Measurements from ENCODE around the gene SLC26A1. TPM values are rescaled to one million over a fixed set of nuclear protein-coding genes. Genes with fewer than 3 reads are reported as not detected.

Gene SLC26A1
- polyA plus RNA-seq, 3 donors from 2014 or later: 0.52 to 0.77 TPM; not detected in 1

DNA sequence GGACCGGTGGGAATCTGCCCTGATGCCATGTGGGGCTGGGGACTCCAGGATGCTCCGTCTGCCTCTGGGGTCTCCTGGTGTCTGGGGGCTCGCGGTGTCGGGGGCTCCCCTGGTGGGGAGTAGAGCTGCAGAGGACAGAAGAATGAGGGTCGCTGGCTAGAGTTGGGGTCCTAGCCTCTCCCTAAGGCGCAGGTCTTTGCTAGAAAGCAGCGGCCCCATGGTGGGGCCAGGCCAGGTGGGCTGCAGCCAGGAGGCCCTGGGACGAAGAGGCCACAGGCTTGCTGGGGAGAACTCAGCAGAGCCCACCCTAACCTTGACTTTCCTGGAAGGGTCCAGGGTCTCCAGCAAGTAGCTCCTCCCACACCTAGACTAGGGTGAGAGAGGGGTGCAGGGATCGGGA is 39.7 kb upstream of the SLC26A1 start:
- Mint-ChIP-seq H3K27ac (no peak overlapping the region), H3K36me3 (no peaks in the 10 kb centered on the region), H3K9me3 (no peaks in the 10 kb centered on the region), H3K4me1 (no peaks in the 10 kb centered on the region), H3K4me3 (no peak overlapping the region), H3K27me3 (ENCODE audit: low read depth in 3 of 3) (peaks cover 0 to 2% (median 1%) of the 10 kb centered on the region in 3 donors)
- no peak for DNase-seq

DNA sequence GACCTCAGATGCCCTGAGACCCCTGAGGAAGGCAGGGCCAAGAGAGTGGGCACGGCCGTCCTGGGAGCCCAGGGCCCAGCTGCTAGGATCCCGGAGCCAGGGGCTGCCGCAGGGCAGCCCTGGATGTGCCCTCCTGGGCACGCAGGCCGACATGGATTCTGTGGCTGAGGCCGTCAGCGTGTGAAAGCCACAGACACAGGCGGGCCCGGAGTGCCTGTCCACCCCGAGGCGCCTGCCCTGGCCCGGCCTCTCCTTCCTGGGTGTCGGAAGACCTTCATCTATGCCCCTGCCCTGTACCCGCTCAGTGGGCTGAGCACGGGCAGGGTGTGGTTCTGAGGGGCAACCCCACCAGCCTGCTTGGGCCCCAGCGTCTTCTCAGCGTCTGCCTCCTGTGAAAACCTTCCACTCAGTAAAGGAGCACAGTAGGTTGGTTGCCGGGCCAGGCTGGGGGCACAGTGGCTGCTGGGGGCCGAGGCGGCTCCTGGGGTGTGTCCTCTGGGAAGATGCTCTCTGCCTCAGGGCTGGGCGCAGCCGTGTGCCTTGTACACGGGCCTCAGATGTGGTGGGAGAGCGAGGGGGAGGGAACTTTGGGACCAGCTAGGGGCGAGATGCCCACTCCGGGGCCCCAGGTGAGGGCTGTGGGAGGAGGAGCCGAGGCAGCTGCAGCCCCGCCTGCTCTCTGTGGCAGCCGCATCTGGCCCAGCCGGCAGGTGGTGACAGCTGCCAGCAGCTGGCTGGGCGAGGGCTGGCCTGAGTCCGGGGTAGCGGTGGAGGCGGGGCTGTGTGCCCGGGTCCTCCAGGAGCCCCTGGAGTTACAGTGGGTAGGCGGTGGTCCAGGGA is 39.0 kb upstream of the SLC26A1 start:
- no peak for DNase-seq
- no peaks in the 10 kb centered on the region for H3K4me1 Mint-ChIP-seq
- no peak overlapping the region for H3K27ac Mint-ChIP-seq
- H3K27me3 Mint-ChIP-seq (ENCODE audit: low read depth in 3 of 3): peaks cover 0 to 2% (median 1%) of the 10 kb centered on the region in 3 donors
- H3K9me3 Mint-ChIP-seq: no peaks in the 10 kb centered on the region
- H3K4me3 Mint-ChIP-seq: no peak overlapping the region
- no peaks in the 10 kb centered on the region for H3K36me3 Mint-ChIP-seq

DNA sequence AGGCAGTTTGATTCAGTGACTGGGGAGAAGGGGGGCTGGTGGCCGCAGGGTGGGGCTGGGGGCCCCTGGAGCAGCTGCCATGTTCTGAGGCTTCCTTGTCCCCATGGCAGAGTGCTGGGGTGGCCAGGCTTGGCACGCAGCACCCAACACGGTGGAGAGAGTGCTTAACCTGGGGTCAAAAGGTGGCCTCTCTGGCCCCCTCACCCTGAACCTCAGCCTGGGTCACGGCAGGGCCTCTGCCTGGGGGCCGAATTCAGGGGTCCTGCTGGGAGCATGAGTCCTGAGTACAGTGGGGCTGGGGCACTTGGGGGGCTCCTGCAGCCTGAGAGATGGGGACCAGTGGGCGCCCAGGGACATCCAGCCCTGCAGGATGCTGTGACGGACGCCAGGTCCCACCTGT is 38.1 kb upstream of the SLC26A1 start:
- no peak overlapping the region for H3K4me3 Mint-ChIP-seq
- no peaks in the 10 kb centered on the region for H3K4me1 Mint-ChIP-seq
- no peak for DNase-seq
- no peak overlapping the region for H3K27ac Mint-ChIP-seq
- H3K36me3 Mint-ChIP-seq: no peaks in the 10 kb centered on the region
- no peaks in the 10 kb centered on the region for H3K9me3 Mint-ChIP-seq
- H3K27me3 Mint-ChIP-seq (ENCODE audit: low read depth in 3 of 3): peaks cover 0 to 2% (median 1%) of the 10 kb centered on the region in 3 donors

DNA sequence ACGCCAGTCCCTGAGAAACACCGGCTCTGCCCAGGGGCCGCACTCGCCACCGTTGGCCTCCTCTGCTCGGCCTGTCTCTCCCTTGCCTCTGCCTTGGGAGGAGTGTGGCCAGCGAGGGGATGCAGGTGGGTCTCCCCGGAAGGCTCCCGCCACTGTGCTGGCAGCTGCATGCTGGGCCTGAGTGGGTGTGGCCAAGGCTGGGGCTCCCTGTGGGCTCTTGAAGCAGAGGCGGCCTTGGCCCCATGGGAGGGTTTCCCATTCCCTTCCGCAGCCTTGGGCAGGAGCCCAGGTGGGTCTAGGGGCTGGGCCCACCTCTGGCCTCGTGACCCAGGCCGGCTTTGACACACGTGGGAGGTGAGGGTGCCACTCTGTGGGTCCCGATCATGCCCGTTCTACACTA is 37.4 kb upstream of the SLC26A1 start:
- no peak for DNase-seq
- no peaks in the 10 kb centered on the region for H3K9me3 Mint-ChIP-seq
- no peak overlapping the region for H3K4me3 Mint-ChIP-seq
- H3K27me3 Mint-ChIP-seq (ENCODE audit: low read depth in 3 of 3): peaks cover 0 to 2% (median 1%) of the 10 kb centered on the region in 3 donors
- H3K36me3 Mint-ChIP-seq: no peaks in the 10 kb centered on the region
- peaks cover 0 to 3% of the 10 kb centered on the region in 2 donors for H3K4me1 Mint-ChIP-seq
- H3K27ac Mint-ChIP-seq: no peak overlapping the region

DNA sequence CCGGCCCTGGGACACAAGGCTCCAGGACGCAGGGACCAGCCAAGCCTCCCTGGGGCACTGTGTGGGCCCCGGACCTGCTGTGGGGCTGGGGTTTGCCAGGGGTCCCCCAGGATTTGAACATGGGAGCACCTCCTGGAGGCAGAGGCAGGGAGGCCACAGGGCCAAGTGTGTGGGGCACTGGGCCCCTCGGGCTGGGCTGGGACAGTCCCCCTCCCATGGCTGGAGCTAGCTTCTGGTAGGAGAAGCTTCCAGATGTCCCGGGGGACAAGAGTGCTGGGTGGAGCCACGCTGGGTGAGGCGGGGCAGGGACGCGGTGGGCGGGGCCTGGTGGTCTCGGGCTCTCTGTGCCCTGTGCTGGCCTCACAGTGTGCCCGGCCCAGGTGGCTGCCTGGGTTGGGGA is 36.8 kb upstream of the SLC26A1 start:
- Mint-ChIP-seq H3K27ac (no peak overlapping the region), H3K4me1 (peaks cover 0 to 3% of the 10 kb centered on the region in 2 donors), H3K4me3 (no peak overlapping the region), H3K9me3 (no peaks in the 10 kb centered on the region), H3K36me3 (no peaks in the 10 kb centered on the region), H3K27me3 (ENCODE audit: low read depth in 3 of 3) (peaks cover 0 to 2% (median 1%) of the 10 kb centered on the region in 3 donors)
- DNase-seq: no peak

DNA sequence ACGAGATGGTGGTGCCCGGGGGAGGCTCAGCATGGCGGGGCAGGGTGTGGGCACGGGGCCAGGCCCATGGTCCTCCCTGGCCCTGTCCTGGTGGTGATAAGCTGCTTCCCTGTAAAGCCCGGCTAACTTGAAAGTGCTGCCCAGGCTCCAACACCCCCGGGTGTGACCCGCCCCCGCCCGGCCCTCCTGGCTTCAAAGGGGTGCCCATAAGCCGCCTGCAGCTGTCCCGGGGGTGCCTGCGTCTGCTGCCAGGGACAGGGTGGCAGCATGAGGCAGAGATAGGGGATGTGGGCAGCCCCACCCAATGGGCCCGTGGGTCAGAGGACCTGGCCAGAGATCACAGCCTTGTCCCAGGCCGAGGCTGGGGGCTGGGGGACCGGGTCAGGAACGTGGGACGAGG is 36.3 kb upstream of the SLC26A1 start:
- Mint-ChIP-seq H3K27me3 (ENCODE audit: low read depth in 3 of 3) (peaks cover 0 to 1% (median 0%) of the 10 kb centered on the region in 3 donors), H3K9me3 (no peaks in the 10 kb centered on the region), H3K27ac (no peak overlapping the region), H3K4me1 (peaks cover 0 to 3% of the 10 kb centered on the region in 2 donors), H3K4me3 (no peak overlapping the region), H3K36me3 (no peaks in the 10 kb centered on the region)
- no peak for DNase-seq

- Mint-ChIP-seq H3K4me3 (no peak overlapping the region), H3K27me3 (ENCODE audit: low read depth in 3 of 3) (no peaks in the 10 kb centered on the region), H3K9me3 (no peaks in the 10 kb centered on the region), H3K27ac (no peak overlapping the region), H3K36me3 (no peaks in the 10 kb centered on the region), H3K4me1 (peaks cover 0 to 3% of the 10 kb centered on the region in 2 donors)
- DNase-seq: no peak
Measured at GRCh38 chr4:1028574-1029220, 35.5 kb upstream of the SLC26A1 start.

DNA sequence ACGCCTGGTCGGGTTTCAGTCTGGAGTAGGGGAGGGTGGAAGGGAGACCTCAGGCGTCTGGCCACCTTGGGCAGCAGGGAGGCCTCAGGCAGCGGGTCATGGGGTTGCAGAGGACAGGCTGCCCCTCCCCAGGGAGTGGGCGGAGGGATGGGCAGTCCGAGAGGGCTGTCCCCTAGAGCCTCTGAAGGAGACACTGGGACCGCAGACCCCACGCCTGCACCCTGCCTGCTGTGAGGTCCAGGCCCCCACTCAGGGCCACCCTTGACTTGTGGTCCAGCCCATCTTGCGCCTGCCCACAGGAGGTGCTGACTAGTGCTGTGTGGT is 34.7 kb upstream of the SLC26A1 start:
- Mint-ChIP-seq H3K4me1 (peaks cover 0 to 3% of the 10 kb centered on the region in 2 donors), H3K36me3 (no peaks in the 10 kb centered on the region), H3K4me3 (no peak overlapping the region), H3K9me3 (no peaks in the 10 kb centered on the region), H3K27ac (no peak overlapping the region), H3K27me3 (ENCODE audit: low read depth in 3 of 3) (no peaks in the 10 kb centered on the region)
- no peak for DNase-seq

DNA sequence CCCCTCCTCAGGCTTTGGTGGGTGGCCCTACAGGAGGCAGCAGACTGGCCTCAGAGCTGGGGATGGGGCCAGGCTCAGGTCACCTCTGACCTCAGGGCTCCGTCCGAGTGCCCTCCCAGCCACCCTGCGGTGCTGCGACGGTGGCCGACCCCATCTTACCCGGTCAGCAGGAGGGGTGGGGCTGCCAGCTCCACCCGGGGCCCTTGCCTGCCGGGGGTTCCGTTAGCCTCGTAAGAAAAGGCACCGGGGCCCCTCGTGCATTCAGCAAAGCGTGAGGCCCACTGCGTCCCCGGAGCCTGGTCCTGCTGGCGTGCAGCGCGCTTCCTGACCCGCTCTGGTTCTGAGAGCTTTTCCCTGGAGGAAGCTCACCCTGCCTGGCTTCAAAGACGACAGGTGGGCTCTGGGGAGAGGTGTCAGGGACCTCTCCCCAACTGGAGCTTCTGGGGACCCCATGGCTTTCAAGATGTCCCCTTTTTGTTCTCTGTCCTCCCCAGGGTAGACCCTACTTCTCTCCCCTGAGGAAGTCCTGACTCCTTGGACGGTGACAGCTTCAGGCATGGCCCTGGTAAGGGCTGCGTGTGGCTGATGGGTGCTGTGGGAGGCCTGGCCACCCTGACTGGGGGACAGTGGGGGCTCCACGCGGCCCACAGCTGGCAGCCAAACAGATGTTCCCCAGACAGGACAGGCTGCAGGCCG is 34.2 kb upstream of the SLC26A1 start:
- no peaks in the 10 kb centered on the region for H3K36me3 Mint-ChIP-seq
- no peak for DNase-seq
- H3K4me1 Mint-ChIP-seq: peaks cover 0 to 3% of the 10 kb centered on the region in 2 donors
- no peaks in the 10 kb centered on the region for H3K27me3 Mint-ChIP-seq (ENCODE audit: low read depth in 3 of 3)
- no peak overlapping the region for H3K4me3 Mint-ChIP-seq
- H3K27ac Mint-ChIP-seq: no peak overlapping the region
- H3K9me3 Mint-ChIP-seq: no peaks in the 10 kb centered on the region

GRCh38 chr4:1026115-1026514 is 32.9 kb upstream of the SLC26A1 start:
- no peak for DNase-seq
- H3K4me1 Mint-ChIP-seq: peaks cover 0 to 3% of the 10 kb centered on the region in 2 donors
- peak overlapping the region in 1 of 6 donors; percentile 35 for H3K27ac Mint-ChIP-seq
- H3K36me3 Mint-ChIP-seq: no peaks in the 10 kb centered on the region
- H3K27me3 Mint-ChIP-seq (ENCODE audit: low read depth in 3 of 3): peaks cover 0 to 2% (median 0%) of the 10 kb centered on the region in 3 donors
- no peaks in the 10 kb centered on the region for H3K9me3 Mint-ChIP-seq
- no peak overlapping the region for H3K4me3 Mint-ChIP-seq

DNA sequence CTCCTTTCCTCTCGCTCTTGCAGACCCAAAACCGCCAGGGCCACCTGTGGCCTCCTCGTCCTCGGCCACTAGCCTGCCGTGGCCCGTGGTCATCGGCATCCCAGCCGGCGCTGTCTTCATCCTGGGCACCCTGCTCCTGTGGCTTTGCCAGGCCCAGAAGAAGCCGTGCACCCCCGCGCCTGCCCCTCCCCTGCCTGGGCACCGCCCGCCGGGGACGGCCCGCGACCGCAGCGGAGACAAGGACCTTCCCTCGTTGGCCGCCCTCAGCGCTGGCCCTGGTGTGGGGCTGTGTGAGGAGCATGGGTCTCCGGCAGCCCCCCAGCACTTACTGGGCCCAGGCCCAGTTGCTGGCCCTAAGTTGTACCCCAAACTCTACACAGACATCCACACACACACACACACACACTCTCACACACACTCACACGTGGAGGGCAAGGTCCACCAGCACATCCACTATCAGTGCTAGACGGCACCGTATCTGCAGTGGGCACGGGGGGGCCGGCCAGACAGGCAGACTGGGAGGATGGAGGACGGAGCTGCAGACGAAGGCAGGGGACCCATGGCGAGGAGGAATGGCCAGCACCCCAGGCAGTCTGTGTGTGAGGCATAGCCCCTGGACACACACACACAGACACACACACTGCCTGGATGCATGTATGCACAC is 31.8 kb upstream of the SLC26A1 start:
- H3K4me1 Mint-ChIP-seq: peaks cover 0 to 3% of the 10 kb centered on the region in 2 donors
- no peak overlapping the region for H3K4me3 Mint-ChIP-seq
- peaks cover 0 to 2% (median 0%) of the 10 kb centered on the region in 3 donors for H3K27me3 Mint-ChIP-seq (ENCODE audit: low read depth in 3 of 3)
- H3K9me3 Mint-ChIP-seq: no peaks in the 10 kb centered on the region
- DNase-seq: no peak
- H3K27ac Mint-ChIP-seq: no peak overlapping the region
- no peaks in the 10 kb centered on the region for H3K36me3 Mint-ChIP-seq

GRCh38 chr4:1023895-1024740 is 30.9 kb upstream of the SLC26A1 start:
- Mint-ChIP-seq H3K9me3 (no peaks in the 10 kb centered on the region), H3K27ac (no peak overlapping the region), H3K4me3 (no peak overlapping the region), H3K27me3 (ENCODE audit: low read depth in 3 of 3) (peaks cover 0 to 3% (median 0%) of the 10 kb centered on the region in 3 donors), H3K36me3 (no peaks in the 10 kb centered on the region), H3K4me1 (peaks cover 0 to 3% of the 10 kb centered on the region in 2 donors)
- DNase-seq: no peak

DNA sequence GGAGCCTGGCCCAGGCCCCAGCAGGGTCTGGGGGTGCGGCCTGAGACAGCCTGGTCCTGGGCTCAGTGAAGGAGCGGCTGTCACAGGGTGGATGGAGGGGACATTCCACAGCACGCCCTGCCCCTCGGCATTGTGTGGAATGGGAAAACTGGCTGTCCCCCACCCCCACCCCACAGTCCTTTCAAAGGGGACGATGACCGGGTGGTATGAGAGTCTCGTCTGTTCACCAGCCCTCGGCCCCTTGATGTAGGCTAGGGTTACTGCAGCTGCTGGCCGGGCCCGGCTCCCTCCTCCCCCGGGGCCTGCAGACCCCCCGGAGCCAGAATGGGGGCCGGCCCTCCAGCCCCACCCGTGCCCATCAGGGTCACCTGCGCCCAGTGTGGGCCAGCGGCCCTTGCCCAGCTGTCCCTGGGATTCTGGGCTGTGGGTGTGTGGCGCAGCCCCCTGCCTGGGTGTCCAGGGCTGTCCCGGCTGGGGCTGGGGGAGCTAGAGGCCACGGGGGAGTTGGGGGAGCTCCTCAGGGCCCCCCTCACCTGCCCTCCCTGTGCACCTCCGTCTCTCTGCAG is 30.0 kb upstream of the SLC26A1 start:
- no peak overlapping the region for H3K27ac Mint-ChIP-seq
- H3K9me3 Mint-ChIP-seq: no peaks in the 10 kb centered on the region
- DNase-seq: no peak
- no peaks in the 10 kb centered on the region for H3K36me3 Mint-ChIP-seq
- H3K4me3 Mint-ChIP-seq: no peak overlapping the region
- peaks cover 0 to 3% (median 0%) of the 10 kb centered on the region in 3 donors for H3K27me3 Mint-ChIP-seq (ENCODE audit: low read depth in 3 of 3)
- H3K4me1 Mint-ChIP-seq: peaks cover 0 to 3% of the 10 kb centered on the region in 2 donors

All from immature natural killer cell (primary cell).